ENCODE measurements around the gene FAM241B. TPM values are rescaled to one million over a fixed set of nuclear protein-coding genes. Genes with fewer than 3 reads are reported as not detected.

Gene FAM241B
- total RNA-seq, 1 experiment from 2014 or later: 13.7 TPM

DNA sequence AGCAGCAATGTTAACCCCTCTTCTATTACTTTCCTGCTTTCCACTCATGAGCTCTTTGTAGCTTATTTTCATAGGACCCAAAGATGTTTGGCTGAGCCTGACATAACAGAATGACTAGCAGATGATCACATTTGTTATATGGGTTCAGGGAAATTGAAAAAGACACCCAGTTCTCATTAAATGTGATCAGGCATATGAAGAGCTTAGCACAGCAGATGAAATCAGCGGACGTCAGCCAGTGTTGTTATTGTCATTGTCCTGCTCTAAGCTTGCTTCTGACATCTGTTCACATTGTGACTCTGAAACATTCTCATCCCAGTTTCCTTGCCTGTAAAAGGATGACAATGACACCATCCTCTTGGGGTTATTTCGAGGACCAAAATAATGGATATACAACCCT lies 43.5 kb downstream of the FAM241B start:
- Histone ChIP-seq H3K27ac (ENCODE audit: insufficient read length, low read depth, low read length) (no peak overlapping the region), H2BK12ac (ENCODE audit: insufficient read length, low read depth, low read length) (no peak overlapping the region), H3K4ac (ENCODE audit: low read depth, low read length) (no peak overlapping the region), H2BK120ac (ENCODE audit: low read depth, low read length, poor library complexity, severe bottlenecking) (no peak overlapping the region), H4K91ac (ENCODE audit: insufficient read length, low read depth, low read length) (no peak overlapping the region), H3K9me3 (ENCODE audit: control insufficient read depth, low read depth, low read length) (no peaks in the 10 kb centered on the region), H3K23me2 (ENCODE audit: insufficient read length, low read depth, low read length, poor library complexity, severe bottlenecking) (no peaks in the 10 kb centered on the region), H2BK15ac (ENCODE audit: low read depth, low read length) (no peak overlapping the region), H3K9ac (ENCODE audit: extremely low read depth, insufficient read length, low read length) (no peak overlapping the region), H2BK20ac (ENCODE audit: low read depth, low read length, poor library complexity, severe bottlenecking) (no peak overlapping the region), H4K8ac (replicated peaks; ENCODE audit: insufficient read length, low read depth, low read length) (no peak overlapping the region), H3K56ac (ENCODE audit: insufficient read length, low read depth, low read length) (no peak overlapping the region), H3K18ac (ENCODE audit: insufficient read length, low read depth, low read length) (no peak overlapping the region), H3K79me1 (ENCODE audit: insufficient read depth, low read depth, low read length, poor library complexity, severe bottlenecking) (no peaks in the 10 kb centered on the region), H3K4me1 (ENCODE audit: insufficient read depth, low read length) (no peaks in the 10 kb centered on the region), H2AK5ac (ENCODE audit: insufficient read length, low read length) (no peak overlapping the region), H4K20me1 (ENCODE audit: control insufficient read depth, insufficient read depth, insufficient read length) (no peaks in the 10 kb centered on the region), H2AFZ (ENCODE audit: low read length) (no peak overlapping the region), H3K4me2 (ENCODE audit: insufficient read depth, insufficient read length, low read length) (no peak overlapping the region), H3T11ph (ENCODE audit: low read length) (no peak overlapping the region), H3K23ac (ENCODE audit: insufficient read length, low read depth, low read length) (no peak overlapping the region), H4K5ac (ENCODE audit: insufficient read length, low read depth, low read length) (no peak overlapping the region), H3K27me3 (ENCODE audit: insufficient read depth, low read length) (no peaks in the 10 kb centered on the region), H2BK5ac (ENCODE audit: insufficient read length, low read length) (no peak overlapping the region), H3K14ac (ENCODE audit: insufficient read depth, low read length) (no peak overlapping the region), H3K79me2 (ENCODE audit: insufficient read depth, low read length) (no peaks in the 10 kb centered on the region)
- Mint-ChIP-seq H3K4me1 (no peaks in the 10 kb centered on the region; a peak in 2 of 4 replicates), H3K36me3 (ENCODE audit: insufficient read depth in 1 of 3, low read depth in 3 of 3) (no peaks in the 10 kb centered on the region), H3K4me3 (no peak overlapping the region), H3K27me3 (ENCODE audit: low read depth) (peaks cover 30% of the 10 kb centered on the region), H3K27ac (no peak overlapping the region), H3K9me3 (no peaks in the 10 kb centered on the region)
- no peak for DNase-seq
- no CpG with 5 or more reads among the region's 3 CpGs for WGBS (ENCODE audit: extremely low coverage, insufficient read length, low lambda C conversion rate)
- TF ChIP-seq, protein P1, sequence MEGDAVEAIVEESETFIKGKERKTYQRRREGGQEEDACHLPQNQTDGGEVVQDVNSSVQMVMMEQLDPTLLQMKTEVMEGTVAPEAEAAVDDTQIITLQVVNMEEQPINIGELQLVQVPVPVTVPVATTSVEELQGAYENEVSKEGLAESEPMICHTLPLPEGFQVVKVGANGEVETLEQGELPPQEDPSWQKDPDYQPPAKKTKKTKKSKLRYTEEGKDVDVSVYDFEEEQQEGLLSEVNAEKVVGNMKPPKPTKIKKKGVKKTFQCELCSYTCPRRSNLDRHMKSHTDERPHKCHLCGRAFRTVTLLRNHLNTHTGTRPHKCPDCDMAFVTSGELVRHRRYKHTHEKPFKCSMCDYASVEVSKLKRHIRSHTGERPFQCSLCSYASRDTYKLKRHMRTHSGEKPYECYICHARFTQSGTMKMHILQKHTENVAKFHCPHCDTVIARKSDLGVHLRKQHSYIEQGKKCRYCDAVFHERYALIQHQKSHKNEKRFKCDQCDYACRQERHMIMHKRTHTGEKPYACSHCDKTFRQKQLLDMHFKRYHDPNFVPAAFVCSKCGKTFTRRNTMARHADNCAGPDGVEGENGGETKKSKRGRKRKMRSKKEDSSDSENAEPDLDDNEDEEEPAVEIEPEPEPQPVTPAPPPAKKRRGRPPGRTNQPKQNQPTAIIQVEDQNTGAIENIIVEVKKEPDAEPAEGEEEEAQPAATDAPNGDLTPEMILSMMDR (conservative IDR thresholded peaks at IDR 0.05): no peak

Measured in H9 (cell line).